ENCODE results near the gene LDB2. TPM values are rescaled to one million over a fixed set of nuclear protein-coding genes. Genes with fewer than 3 reads are reported as not detected.

The LDB2 gene
- total RNA-seq, 1 experiment from 2014 or later: not detected

DNA sequence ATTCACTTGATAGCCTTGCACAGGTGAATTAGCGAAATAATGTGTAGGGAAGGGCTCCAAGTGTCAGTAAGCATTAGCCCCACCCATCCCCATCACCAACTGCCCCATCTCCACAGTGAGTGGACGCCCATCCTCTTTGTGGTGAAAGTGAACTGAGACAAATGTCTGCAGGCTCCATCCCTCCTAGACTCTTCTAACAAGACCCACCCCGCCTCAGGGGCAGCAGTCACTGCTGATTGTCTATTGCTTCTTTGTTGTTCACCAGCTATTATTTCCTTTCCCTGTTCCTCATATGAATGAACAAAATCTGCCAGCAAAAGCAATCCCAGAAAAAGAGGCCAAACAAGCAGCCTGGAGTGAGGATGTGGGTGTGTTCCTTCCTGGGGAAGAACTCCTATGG, 96.4 kb downstream of the LDB2 start:
- H3K4me2 ChIP-seq (ENCODE audit: low read length): no peak overlapping the region
- H3K4me3 ChIP-seq (ENCODE audit: low read length): no peak overlapping the region
- DNase-seq: no peak
- ChIA-PET CTCF (no interaction called here), POLR2A (ENCODE audit: unreplicated experiment) (no interaction called here)
- no peak overlapping the region for H2AFZ ChIP-seq (ENCODE audit: low read length)
- H3K9me3 ChIP-seq (ENCODE audit: low read length): no peaks in the 10 kb centered on the region
- no TSS peak for BruUV-seq (replicated peaks)
- intact Hi-C loops (cut with micrococcal nuclease): no loop called here
- H3K36me3 ChIP-seq (ENCODE audit: low read depth, low read length): no peaks in the 10 kb centered on the region
- no peak for ATAC-seq
- H3K79me2 ChIP-seq (ENCODE audit: low read length): no peaks in the 10 kb centered on the region
- H3K9ac ChIP-seq (ENCODE audit: low read length): no peak overlapping the region
- H3K27me3 ChIP-seq (ENCODE audit: low read length): peaks cover 26% of the 10 kb centered on the region
- H4K20me1 ChIP-seq (ENCODE audit: low read length): no peaks in the 10 kb centered on the region
- no peaks in the 10 kb centered on the region for H3K9me2 ChIP-seq (replicated peaks; ENCODE audit: low read length)
- no peak overlapping the region for H3K27ac ChIP-seq (ENCODE audit: low read length)
- TF ChIP-seq EZH2 (IDR thresholded peaks at IDR 0.05; ENCODE audit: low read length, unreplicated experiment): no peak
- TF ChIP-seq EZH2phosphoT487 (IDR thresholded peaks at IDR 0.05; ENCODE audit: borderline replicate concordance, low read length): no peak
- TF ChIP-seq, protein P1, sequence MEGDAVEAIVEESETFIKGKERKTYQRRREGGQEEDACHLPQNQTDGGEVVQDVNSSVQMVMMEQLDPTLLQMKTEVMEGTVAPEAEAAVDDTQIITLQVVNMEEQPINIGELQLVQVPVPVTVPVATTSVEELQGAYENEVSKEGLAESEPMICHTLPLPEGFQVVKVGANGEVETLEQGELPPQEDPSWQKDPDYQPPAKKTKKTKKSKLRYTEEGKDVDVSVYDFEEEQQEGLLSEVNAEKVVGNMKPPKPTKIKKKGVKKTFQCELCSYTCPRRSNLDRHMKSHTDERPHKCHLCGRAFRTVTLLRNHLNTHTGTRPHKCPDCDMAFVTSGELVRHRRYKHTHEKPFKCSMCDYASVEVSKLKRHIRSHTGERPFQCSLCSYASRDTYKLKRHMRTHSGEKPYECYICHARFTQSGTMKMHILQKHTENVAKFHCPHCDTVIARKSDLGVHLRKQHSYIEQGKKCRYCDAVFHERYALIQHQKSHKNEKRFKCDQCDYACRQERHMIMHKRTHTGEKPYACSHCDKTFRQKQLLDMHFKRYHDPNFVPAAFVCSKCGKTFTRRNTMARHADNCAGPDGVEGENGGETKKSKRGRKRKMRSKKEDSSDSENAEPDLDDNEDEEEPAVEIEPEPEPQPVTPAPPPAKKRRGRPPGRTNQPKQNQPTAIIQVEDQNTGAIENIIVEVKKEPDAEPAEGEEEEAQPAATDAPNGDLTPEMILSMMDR (conservative IDR thresholded peaks at IDR 0.05; ENCODE audit: low read depth, low read length): no peak
- no peaks in the 10 kb centered on the region for H3F3A ChIP-seq (ENCODE audit: low read length, unreplicated experiment)
- no peaks in the 10 kb centered on the region for H3K4me1 ChIP-seq (ENCODE audit: insufficient read depth, low read length)

DNA sequence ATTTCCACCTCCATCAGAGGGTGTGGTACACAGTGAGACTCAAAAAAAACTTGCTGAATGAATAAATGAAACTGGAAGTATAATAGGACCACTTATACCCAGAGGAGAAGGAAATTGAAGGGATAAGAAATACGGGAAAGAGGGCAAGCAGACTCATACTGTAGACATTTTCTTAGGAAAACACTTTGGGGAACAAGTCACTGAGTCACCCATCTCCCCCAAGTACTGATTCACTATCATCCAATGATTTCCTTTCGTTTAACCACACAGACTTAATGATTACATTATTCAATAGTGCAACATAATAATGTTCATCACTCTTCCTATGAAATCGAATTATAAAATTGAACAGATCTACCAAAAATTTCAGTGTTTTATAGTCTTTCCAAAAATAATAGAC, 97.1 kb downstream of the LDB2 start:
- Histone ChIP-seq H3K4me1 (ENCODE audit: insufficient read depth, low read length) (no peaks in the 10 kb centered on the region), H3K9me2 (replicated peaks; ENCODE audit: low read length) (no peaks in the 10 kb centered on the region), H3K36me3 (ENCODE audit: low read depth, low read length) (no peaks in the 10 kb centered on the region), H3K27ac (ENCODE audit: low read length) (no peak overlapping the region), H4K20me1 (ENCODE audit: low read length) (no peaks in the 10 kb centered on the region), H3K9ac (ENCODE audit: low read length) (no peak overlapping the region), H3K4me2 (ENCODE audit: low read length) (no peak overlapping the region), H3K79me2 (ENCODE audit: low read length) (no peaks in the 10 kb centered on the region), H3K4me3 (ENCODE audit: low read length) (no peak overlapping the region), H2AFZ (ENCODE audit: low read length) (no peak overlapping the region), H3K9me3 (ENCODE audit: low read length) (no peaks in the 10 kb centered on the region), H3K27me3 (ENCODE audit: low read length) (peaks cover 31% of the 10 kb centered on the region), H3F3A (ENCODE audit: low read length, unreplicated experiment) (no peaks in the 10 kb centered on the region)
- ATAC-seq (no peak), DNase-seq (no peak)
- TF ChIP-seq EZH2phosphoT487 (IDR thresholded peaks at IDR 0.05; ENCODE audit: borderline replicate concordance, low read length) (no peak), EZH2 (IDR thresholded peaks at IDR 0.05; ENCODE audit: low read length, unreplicated experiment) (no peak)
- TF ChIP-seq, protein P1 (conservative IDR thresholded peaks at IDR 0.05; ENCODE audit: low read depth, low read length): no peak
- intact Hi-C loops (cut with micrococcal nuclease): no loop called here
- no TSS peak for BruUV-seq (replicated peaks)
- CTCF ChIA-PET: no interaction called here
- POLR2A ChIA-PET (ENCODE audit: unreplicated experiment): no interaction called here

DNA sequence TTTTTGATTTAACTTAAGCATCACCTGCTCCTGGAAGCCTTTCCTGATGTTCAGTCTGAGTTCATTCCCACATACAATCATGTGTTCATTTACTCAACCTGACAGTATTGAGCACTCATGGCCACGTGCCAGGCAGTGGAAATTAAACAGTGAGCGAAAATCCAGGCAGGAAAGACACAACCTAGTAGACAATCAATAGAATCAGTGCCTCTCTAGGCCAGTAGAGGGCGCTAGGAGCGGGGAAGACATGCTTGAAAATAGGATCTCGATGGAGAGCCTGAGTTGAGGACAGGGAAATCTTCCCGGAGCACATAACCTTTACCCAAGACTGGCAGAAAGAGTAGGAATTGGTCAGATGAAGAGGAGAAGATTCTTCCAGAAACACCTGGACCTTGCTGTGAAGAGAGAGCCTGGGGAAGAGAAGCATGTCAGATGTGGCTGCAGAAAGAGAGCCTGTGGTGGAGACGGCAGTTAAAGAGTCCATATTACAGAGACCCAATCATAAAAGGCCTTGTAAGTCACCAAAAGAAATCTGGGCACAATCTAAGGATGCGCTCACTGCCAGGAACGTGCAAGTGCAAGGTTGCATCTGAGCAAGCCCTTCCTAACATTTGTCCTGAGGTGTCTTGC, 103.5 kb downstream of the LDB2 start:
- no peak overlapping the region for H2AFZ ChIP-seq (ENCODE audit: low read length)
- no peaks in the 10 kb centered on the region for H4K20me1 ChIP-seq (ENCODE audit: low read length)
- no peaks in the 10 kb centered on the region for H3K9me3 ChIP-seq (ENCODE audit: low read length)
- no peak overlapping the region for H3K4me3 ChIP-seq (ENCODE audit: low read length)
- DNase-seq (peak; percentile 45), ATAC-seq (no peak)
- no peak overlapping the region for H3K4me2 ChIP-seq (ENCODE audit: low read length)
- intact Hi-C loops (cut with micrococcal nuclease): no loop called here
- H3K9me2 ChIP-seq (replicated peaks; ENCODE audit: low read length): no peaks in the 10 kb centered on the region
- no peak overlapping the region for H3K9ac ChIP-seq (ENCODE audit: low read length)
- no peaks in the 10 kb centered on the region for H3K79me2 ChIP-seq (ENCODE audit: low read length)
- no peak for TF ChIP-seq EZH2phosphoT487 (IDR thresholded peaks at IDR 0.05; ENCODE audit: borderline replicate concordance, low read length)
- no peak for TF ChIP-seq EZH2 (IDR thresholded peaks at IDR 0.05; ENCODE audit: low read length, unreplicated experiment)
- TF ChIP-seq, protein P1 (conservative IDR thresholded peaks at IDR 0.05; ENCODE audit: low read depth, low read length): peak; percentile 60
- ChIA-PET POLR2A (ENCODE audit: unreplicated experiment) (no interaction called here), CTCF (no interaction called here)
- H3K36me3 ChIP-seq (ENCODE audit: low read depth, low read length): no peaks in the 10 kb centered on the region
- peaks cover 36% of the 10 kb centered on the region for H3K27me3 ChIP-seq (ENCODE audit: low read length)
- H3K4me1 ChIP-seq (ENCODE audit: insufficient read depth, low read length): no peaks in the 10 kb centered on the region
- no TSS peak for BruUV-seq (replicated peaks)
- no peaks in the 10 kb centered on the region for H3F3A ChIP-seq (ENCODE audit: low read length, unreplicated experiment)
- no peak overlapping the region for H3K27ac ChIP-seq (ENCODE audit: low read length)

All from PC-3 (cell line).